ENCODE results near the gene MED29. TPM values are rescaled to one million over a fixed set of nuclear protein-coding genes. Genes with fewer than 3 reads are reported as not detected.

The MED29 gene
- total RNA-seq, 1 experiment from 2014 or later = 739 TPM

- no peak for ATAC-seq
- no TSS peak for BruUV-seq (replicated peaks)
- no peak overlapping the region for H3K27ac ChIP-seq (ENCODE audit: low read length)
- ChIA-PET POLR2A (interaction anchor here (0.6 to 1.5 kb wide), 7 partner anchors 10 to 161 kb away, joined by 3 to 16 read pairs (median 7); partner anchors contain the start of genes MED29, PAF1, RPS16 and SAMD4B), CTCF (interaction anchor here (0.6 to 1.2 kb wide), 8 partner anchors 17 to 955 kb away, joined by 3 to 7 read pairs (median 3); no protein-coding TSS in a partner anchor)
- peaks cover 90% of the 10 kb centered on the region for H3K36me3 ChIP-seq (ENCODE audit: control insufficient read depth, insufficient read depth, low read length)
- intact Hi-C loops (cut with micrococcal nuclease; ENCODE audit: unreplicated experiment) = no loop called here
- peaks cover 20% of the 10 kb centered on the region for H3K4me1 ChIP-seq (ENCODE audit: control insufficient read depth, insufficient read depth, low read length)
- TF ChIP-seq TCF7L2 (IDR thresholded peaks at IDR 0.05; ENCODE audit: low read depth, low read length) (no peak), SIN3A (IDR thresholded peaks at IDR 0.05; ENCODE audit: borderline replicate concordance, insufficient read depth, low read depth, low read length) (no peak), POLR2AphosphoS5 (IDR thresholded peaks at IDR 0.05; ENCODE audit: low read depth, low read length) (no peak)
- TF ChIP-seq, protein P1, sequence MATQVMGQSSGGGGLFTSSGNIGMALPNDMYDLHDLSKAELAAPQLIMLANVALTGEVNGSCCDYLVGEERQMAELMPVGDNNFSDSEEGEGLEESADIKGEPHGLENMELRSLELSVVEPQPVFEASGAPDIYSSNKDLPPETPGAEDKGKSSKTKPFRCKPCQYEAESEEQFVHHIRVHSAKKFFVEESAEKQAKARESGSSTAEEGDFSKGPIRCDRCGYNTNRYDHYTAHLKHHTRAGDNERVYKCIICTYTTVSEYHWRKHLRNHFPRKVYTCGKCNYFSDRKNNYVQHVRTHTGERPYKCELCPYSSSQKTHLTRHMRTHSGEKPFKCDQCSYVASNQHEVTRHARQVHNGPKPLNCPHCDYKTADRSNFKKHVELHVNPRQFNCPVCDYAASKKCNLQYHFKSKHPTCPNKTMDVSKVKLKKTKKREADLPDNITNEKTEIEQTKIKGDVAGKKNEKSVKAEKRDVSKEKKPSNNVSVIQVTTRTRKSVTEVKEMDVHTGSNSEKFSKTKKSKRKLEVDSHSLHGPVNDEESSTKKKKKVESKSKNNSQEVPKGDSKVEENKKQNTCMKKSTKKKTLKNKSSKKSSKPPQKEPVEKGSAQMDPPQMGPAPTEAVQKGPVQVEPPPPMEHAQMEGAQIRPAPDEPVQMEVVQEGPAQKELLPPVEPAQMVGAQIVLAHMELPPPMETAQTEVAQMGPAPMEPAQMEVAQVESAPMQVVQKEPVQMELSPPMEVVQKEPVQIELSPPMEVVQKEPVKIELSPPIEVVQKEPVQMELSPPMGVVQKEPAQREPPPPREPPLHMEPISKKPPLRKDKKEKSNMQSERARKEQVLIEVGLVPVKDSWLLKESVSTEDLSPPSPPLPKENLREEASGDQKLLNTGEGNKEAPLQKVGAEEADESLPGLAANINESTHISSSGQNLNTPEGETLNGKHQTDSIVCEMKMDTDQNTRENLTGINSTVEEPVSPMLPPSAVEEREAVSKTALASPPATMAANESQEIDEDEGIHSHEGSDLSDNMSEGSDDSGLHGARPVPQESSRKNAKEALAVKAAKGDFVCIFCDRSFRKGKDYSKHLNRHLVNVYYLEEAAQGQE (IDR thresholded peaks at IDR 0.05; ENCODE audit: insufficient read depth in 1 of 2, low read depth in 2 of 2, low read length in 1 of 2) = no peak
- TF ChIP-seq, protein P2, sequence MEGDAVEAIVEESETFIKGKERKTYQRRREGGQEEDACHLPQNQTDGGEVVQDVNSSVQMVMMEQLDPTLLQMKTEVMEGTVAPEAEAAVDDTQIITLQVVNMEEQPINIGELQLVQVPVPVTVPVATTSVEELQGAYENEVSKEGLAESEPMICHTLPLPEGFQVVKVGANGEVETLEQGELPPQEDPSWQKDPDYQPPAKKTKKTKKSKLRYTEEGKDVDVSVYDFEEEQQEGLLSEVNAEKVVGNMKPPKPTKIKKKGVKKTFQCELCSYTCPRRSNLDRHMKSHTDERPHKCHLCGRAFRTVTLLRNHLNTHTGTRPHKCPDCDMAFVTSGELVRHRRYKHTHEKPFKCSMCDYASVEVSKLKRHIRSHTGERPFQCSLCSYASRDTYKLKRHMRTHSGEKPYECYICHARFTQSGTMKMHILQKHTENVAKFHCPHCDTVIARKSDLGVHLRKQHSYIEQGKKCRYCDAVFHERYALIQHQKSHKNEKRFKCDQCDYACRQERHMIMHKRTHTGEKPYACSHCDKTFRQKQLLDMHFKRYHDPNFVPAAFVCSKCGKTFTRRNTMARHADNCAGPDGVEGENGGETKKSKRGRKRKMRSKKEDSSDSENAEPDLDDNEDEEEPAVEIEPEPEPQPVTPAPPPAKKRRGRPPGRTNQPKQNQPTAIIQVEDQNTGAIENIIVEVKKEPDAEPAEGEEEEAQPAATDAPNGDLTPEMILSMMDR (IDR thresholded peaks at IDR 0.05) = no peak
- no peaks in the 10 kb centered on the region for H3K27me3 ChIP-seq (ENCODE audit: control insufficient read depth, insufficient read depth, low read length)
- H3K9me3 ChIP-seq (ENCODE audit: control insufficient read depth, insufficient read depth, low read depth, low read length) = no peaks in the 10 kb centered on the region
- in situ Hi-C loops (cut with HindIII; ENCODE audit: low pct_unique_long_range_greater_than_20kb, low sequenced_read_pairs) = no loop called here
- no peak overlapping the region for H3K4me3 ChIP-seq (ENCODE audit: low read depth in 2 of 2, low read length in 2 of 2)
- no peak for DNase-seq (ENCODE audit: low read depth, low spot score)
Measured at GRCh38 chr19:39380521-39381502, 10.4 kb upstream of the MED29 start.

GRCh38 chr19:39381910-39382611, 9.1 kb upstream of the MED29 start:
- 0 out of 2 replicates have a peak, but pooled peaks have one; percentile 4 for ATAC-seq
- ChIA-PET POLR2A (interaction anchor here (0.6 to 2.3 kb wide), 13 partner anchors 9 to 836 kb away, joined by 3 to 14 read pairs (median 5); partner anchors contain the start of genes MED29, PAF1, RPS16 and SAMD4B), CTCF (interaction anchor here (0.6 to 3.0 kb wide), 9 partner anchors 9 to 527 kb away, joined by 3 to 20 read pairs (median 4); partner anchors contain the start of genes MED29, PAF1 and SAMD4B)

More at GRCh38 chr19:39381910-39382611, 9.1 kb upstream of the MED29 start:
- DNase-seq (ENCODE audit: low read depth, low spot score) = no peak
- peaks cover 90% of the 10 kb centered on the region for H3K36me3 ChIP-seq (ENCODE audit: control insufficient read depth, insufficient read depth, low read length)
- H3K27ac ChIP-seq (ENCODE audit: low read length) = no peak overlapping the region
- intact Hi-C loops (cut with micrococcal nuclease; ENCODE audit: unreplicated experiment) (no loop called here), in situ Hi-C loops (cut with HindIII; ENCODE audit: low pct_unique_long_range_greater_than_20kb, low sequenced_read_pairs) (no loop called here)
- no TSS peak for BruUV-seq (replicated peaks)
- TF ChIP-seq, protein P1 (IDR thresholded peaks at IDR 0.05; ENCODE audit: insufficient read depth in 1 of 2, low read depth in 2 of 2, low read length in 1 of 2) = no peak
- TF ChIP-seq, protein P2 (IDR thresholded peaks at IDR 0.05) = no peak
- TF ChIP-seq SIN3A (IDR thresholded peaks at IDR 0.05; ENCODE audit: borderline replicate concordance, insufficient read depth, low read depth, low read length) = no peak
- peaks cover 21% of the 10 kb centered on the region for H3K4me1 ChIP-seq (ENCODE audit: control insufficient read depth, insufficient read depth, low read length)
- no peak overlapping the region for H3K4me3 ChIP-seq (ENCODE audit: low read depth in 2 of 2, low read length in 2 of 2)
- no peaks in the 10 kb centered on the region for H3K9me3 ChIP-seq (ENCODE audit: control insufficient read depth, insufficient read depth, low read depth, low read length)
- no peaks in the 10 kb centered on the region for H3K27me3 ChIP-seq (ENCODE audit: control insufficient read depth, insufficient read depth, low read length)
